ENCODE measurements around the gene CLCA1.

The CLCA1 gene

DNA sequence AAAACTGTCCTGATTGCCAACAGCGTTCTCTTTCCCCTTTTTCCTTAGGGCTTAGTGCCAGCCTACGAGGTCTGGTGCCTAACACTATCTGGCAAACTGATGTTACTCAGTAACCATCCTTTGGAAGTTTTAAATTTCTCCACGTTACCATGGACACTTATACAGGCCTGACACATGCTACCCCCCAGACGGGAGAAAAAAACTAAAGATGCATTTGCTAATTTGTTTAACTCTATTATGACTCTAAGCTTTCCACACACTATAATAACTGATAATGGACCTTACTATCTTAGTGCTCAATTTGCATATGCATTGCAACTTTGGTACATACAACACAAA lies 36.8 kb downstream of the CLCA1 start:
- TF ChIP-seq, protein P1, sequence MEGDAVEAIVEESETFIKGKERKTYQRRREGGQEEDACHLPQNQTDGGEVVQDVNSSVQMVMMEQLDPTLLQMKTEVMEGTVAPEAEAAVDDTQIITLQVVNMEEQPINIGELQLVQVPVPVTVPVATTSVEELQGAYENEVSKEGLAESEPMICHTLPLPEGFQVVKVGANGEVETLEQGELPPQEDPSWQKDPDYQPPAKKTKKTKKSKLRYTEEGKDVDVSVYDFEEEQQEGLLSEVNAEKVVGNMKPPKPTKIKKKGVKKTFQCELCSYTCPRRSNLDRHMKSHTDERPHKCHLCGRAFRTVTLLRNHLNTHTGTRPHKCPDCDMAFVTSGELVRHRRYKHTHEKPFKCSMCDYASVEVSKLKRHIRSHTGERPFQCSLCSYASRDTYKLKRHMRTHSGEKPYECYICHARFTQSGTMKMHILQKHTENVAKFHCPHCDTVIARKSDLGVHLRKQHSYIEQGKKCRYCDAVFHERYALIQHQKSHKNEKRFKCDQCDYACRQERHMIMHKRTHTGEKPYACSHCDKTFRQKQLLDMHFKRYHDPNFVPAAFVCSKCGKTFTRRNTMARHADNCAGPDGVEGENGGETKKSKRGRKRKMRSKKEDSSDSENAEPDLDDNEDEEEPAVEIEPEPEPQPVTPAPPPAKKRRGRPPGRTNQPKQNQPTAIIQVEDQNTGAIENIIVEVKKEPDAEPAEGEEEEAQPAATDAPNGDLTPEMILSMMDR (IDR thresholded peaks at IDR 0.05; ENCODE audit: low read length, missing control alignments) = no peak

DNA sequence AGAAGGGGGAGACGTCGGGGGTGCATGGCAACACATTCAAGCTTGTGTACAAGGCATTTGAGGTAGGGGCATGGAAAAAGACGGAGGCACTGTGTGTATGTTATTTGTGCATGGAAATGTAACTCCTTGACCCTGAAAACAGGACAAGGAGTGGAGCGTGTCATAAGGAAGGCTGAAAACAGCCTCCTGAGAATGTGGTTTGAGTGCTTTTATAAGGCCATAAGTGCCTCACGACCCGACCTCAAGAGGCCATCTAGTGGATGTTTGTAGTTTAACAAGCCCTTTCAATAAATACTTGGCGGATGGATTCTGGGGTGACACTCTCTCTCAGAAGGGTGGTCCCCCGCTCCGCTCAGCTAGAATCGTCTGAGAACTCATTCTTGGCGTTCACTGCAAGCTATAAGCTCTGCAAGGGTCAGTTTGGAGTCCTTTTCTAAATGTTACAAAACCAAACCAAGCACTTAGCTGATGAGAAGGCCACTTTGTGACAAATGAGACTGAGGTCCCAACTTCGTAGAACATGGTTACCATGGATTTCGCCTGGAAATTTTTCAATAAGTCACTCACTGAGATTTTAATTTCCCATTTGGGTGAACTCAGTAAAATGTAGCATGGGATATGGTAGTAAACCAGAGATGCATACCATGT lies 39.3 kb downstream of the CLCA1 start:
- peak; percentile 66 for DNase-seq (ENCODE audit: low read depth)

More for the DNA sequence above, 36.8 kb downstream of the CLCA1 start:
- no peak overlapping the region for H3K4me3 ChIP-seq (replicated peaks; ENCODE audit: low read depth, low read length)
- DNase-seq (ENCODE audit: low read depth) = no peak

DNA sequence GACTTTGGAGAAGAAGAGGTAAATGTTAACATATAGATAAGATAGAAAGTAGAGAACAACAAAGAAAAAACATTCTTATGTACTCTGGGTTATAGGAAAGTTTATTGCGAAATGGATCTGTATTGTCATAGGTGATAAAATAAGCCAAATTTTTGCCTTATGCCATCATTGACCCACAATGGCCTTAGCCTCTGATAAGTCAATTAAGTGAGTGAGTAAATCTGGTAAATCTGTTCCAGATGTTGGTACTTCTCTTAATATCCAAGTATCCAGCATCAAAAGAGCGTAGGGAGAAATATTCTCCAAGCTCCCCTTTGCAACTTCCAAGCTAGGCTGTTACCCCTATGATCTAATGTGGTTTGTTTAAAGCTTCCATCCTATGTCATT lies 39.8 kb downstream of the CLCA1 start:
- TF ChIP-seq, protein P1 (IDR thresholded peaks at IDR 0.05; ENCODE audit: low read length, missing control alignments) = no peak
- DNase-seq (ENCODE audit: low read depth) = no peak
- H3K4me3 ChIP-seq (replicated peaks; ENCODE audit: low read depth, low read length) = no peak overlapping the region

More for the DNA sequence above, 39.3 kb downstream of the CLCA1 start:
- TF ChIP-seq, protein P1 (IDR thresholded peaks at IDR 0.05; ENCODE audit: low read length, missing control alignments) = peak; percentile 49
- H3K4me3 ChIP-seq (replicated peaks; ENCODE audit: low read depth, low read length) = no peak overlapping the region

DNA sequence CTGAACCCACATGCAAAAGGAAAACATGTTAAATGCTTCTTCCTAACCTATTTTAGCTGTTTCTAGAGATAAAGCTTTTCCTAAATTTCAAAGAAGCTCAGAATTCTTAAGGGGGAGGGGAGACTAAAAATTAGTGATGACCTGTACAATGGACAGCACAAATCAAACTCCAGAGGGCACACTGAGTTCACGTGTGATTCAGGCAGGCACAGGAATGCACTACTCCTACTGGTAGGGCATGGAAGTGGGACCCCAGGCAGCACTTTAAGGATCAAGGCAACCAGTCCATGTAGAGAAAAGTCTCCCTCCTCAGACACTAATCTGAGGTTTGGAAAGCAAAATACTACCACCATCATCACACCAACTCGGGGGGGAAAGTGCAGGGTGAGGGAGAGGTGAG lies 46.9 kb downstream of the CLCA1 start:
- DNase-seq (ENCODE audit: low read depth) = peak; percentile 37
- TF ChIP-seq, protein P1 (IDR thresholded peaks at IDR 0.05; ENCODE audit: low read length, missing control alignments) = peak; percentile 35
- H3K4me3 ChIP-seq (replicated peaks; ENCODE audit: low read depth, low read length) = no peak overlapping the region

DNA sequence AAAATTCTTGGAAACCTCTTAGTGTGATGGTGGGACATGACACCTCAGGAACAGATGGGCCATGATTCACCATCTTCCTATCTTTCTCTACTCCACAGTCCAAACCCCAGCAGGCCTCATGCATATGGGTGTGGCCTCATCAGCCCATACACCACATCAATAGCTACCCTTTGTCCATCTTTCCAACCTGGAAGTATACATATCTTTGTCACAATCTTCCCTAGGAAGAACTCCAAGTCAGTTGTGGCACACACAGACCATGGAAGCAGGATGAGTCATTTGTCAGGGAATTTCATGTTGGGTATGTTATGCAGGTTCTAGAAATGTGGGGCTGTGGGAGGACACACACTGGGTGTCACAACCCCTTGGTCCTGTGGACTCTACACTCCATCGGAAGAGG lies 47.6 kb downstream of the CLCA1 start:
- TF ChIP-seq, protein P1 (IDR thresholded peaks at IDR 0.05; ENCODE audit: low read length, missing control alignments) = no peak
- DNase-seq (ENCODE audit: low read depth) = no peak
- no peak overlapping the region for H3K4me3 ChIP-seq (replicated peaks; ENCODE audit: low read depth, low read length)

DNA sequence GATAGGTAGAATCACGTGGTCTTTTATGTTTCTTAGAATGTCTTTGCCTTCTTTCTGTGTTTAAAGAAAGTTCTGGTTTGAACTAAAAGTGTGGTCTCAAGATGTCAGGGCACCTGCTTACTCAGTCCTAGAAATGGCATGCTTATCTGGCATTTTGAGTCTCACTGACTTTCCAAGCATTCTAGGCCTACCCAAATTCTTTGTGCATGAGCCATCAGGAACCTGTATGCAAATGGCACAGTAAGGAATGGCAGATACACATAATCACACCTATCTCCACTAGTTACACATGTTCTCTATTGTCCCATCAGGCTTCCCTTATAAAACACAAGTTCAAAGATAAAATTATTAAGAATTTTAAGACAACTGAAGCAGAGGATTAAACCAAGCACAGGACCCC lies 48.6 kb downstream of the CLCA1 start:
- H3K4me3 ChIP-seq (replicated peaks; ENCODE audit: low read depth, low read length) = no peak overlapping the region
- no peak for DNase-seq (ENCODE audit: low read depth)
- TF ChIP-seq, protein P1 (IDR thresholded peaks at IDR 0.05; ENCODE audit: low read length, missing control alignments) = no peak

Data from fibroblast of pulmonary artery (primary cell).